Measurements from ENCODE around the gene PCDH9.

GRCh38 chr13:67219113-67219512 is 11.0 kb downstream of the PCDH9 start:
- TF ChIP-seq POLR2A (IDR thresholded peaks at IDR 0.05; ENCODE audit: low read depth, low read length), result no peak
- no peak for TF ChIP-seq SMC3 (IDR thresholded peaks at IDR 0.05; ENCODE audit: low read depth, low read length)
- TF ChIP-seq, protein P1, sequence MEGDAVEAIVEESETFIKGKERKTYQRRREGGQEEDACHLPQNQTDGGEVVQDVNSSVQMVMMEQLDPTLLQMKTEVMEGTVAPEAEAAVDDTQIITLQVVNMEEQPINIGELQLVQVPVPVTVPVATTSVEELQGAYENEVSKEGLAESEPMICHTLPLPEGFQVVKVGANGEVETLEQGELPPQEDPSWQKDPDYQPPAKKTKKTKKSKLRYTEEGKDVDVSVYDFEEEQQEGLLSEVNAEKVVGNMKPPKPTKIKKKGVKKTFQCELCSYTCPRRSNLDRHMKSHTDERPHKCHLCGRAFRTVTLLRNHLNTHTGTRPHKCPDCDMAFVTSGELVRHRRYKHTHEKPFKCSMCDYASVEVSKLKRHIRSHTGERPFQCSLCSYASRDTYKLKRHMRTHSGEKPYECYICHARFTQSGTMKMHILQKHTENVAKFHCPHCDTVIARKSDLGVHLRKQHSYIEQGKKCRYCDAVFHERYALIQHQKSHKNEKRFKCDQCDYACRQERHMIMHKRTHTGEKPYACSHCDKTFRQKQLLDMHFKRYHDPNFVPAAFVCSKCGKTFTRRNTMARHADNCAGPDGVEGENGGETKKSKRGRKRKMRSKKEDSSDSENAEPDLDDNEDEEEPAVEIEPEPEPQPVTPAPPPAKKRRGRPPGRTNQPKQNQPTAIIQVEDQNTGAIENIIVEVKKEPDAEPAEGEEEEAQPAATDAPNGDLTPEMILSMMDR (conservative IDR thresholded peaks at IDR 0.05; ENCODE audit: low read depth, low read length), result no peak
- TF ChIP-seq RAD21 (IDR thresholded peaks at IDR 0.05; ENCODE audit: low read length), result no peak
- TF ChIP-seq FOS (IDR thresholded peaks at IDR 0.05; ENCODE audit: low read depth, low read length), result no peak
- no peak for TF ChIP-seq MXI1 (IDR thresholded peaks at IDR 0.05; ENCODE audit: borderline replicate concordance, low read depth, low read length)
- TF ChIP-seq, protein P2, sequence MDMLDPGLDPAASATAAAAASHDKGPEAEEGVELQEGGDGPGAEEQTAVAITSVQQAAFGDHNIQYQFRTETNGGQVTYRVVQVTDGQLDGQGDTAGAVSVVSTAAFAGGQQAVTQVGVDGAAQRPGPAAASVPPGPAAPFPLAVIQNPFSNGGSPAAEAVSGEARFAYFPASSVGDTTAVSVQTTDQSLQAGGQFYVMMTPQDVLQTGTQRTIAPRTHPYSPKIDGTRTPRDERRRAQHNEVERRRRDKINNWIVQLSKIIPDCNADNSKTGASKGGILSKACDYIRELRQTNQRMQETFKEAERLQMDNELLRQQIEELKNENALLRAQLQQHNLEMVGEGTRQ (IDR thresholded peaks at IDR 0.05; ENCODE audit: low read depth, low read length), result no peak
- TF ChIP-seq RCOR1 (IDR thresholded peaks at IDR 0.05; ENCODE audit: insufficient replicate concordance, low read length), result no peak
- TF ChIP-seq CEBPB (IDR thresholded peaks at IDR 0.05; ENCODE audit: low read depth, low read length), result no peak
- no peak for TF ChIP-seq CHD1 (IDR thresholded peaks at IDR 0.05; ENCODE audit: low read depth, low read length)
- TF ChIP-seq BHLHE40 (IDR thresholded peaks at IDR 0.05; ENCODE audit: low read depth, low read length), result no peak
- no peak for TF ChIP-seq MAZ (IDR thresholded peaks at IDR 0.05; ENCODE audit: borderline replicate concordance, low read depth, low read length)

All from IMR-90 (cell line).